Breast epithelium (tissue), 3 donors: ENCODE results near the gene KIAA0232.

Experiments
- POLR2A ChIP-seq: fragments of 450-650 bp; IDR thresholded peaks from one replicate; pipeline ENCODE4 v1.6.1; 2016; ENCODE audit warnings: antibody characterized with exemption, mild to moderate bottlenecking, moderate library complexity
- POLR2AphosphoS5 ChIP-seq, 3 donors: sonication (generic); formaldehyde crosslinking; IDR thresholded peaks; one replicate each; pipeline ENCODE4 v1.6.1; 2017; ENCODE audit warnings: antibody characterized with exemption in 3 of 3
- TF ChIP-seq, protein P1 (sequence below), 3 donors: fragments of 450-650 bp; IDR thresholded peaks; one replicate each; pipeline ENCODE4 v1.5.1; 2016 to 2017; ENCODE audit warnings: antibody characterized with exemption in 3 of 3, mild to moderate bottlenecking in 3 of 3, moderate library complexity in 3 of 3

- TF ChIP-seq POLR2A (no peak), POLR2AphosphoS5 (IDR thresholded peaks at IDR 0.05) (no peak)
- TF ChIP-seq, protein P1, sequence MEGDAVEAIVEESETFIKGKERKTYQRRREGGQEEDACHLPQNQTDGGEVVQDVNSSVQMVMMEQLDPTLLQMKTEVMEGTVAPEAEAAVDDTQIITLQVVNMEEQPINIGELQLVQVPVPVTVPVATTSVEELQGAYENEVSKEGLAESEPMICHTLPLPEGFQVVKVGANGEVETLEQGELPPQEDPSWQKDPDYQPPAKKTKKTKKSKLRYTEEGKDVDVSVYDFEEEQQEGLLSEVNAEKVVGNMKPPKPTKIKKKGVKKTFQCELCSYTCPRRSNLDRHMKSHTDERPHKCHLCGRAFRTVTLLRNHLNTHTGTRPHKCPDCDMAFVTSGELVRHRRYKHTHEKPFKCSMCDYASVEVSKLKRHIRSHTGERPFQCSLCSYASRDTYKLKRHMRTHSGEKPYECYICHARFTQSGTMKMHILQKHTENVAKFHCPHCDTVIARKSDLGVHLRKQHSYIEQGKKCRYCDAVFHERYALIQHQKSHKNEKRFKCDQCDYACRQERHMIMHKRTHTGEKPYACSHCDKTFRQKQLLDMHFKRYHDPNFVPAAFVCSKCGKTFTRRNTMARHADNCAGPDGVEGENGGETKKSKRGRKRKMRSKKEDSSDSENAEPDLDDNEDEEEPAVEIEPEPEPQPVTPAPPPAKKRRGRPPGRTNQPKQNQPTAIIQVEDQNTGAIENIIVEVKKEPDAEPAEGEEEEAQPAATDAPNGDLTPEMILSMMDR (IDR thresholded peaks at IDR 0.05): no peak
Observed at GRCh38 chr4:6868386-6868785, 85.9 kb downstream of the KIAA0232 start.
